Measurements from ENCODE around the gene PEDS1. TPM values are rescaled to one million over a fixed set of nuclear protein-coding genes. Genes with fewer than 3 reads are reported as not detected.

Gene PEDS1
- total RNA-seq, 1 experiment from 2014 or later, result 53.8 TPM

- Histone ChIP-seq H3K27me3 (ENCODE audit: low read length) (no peaks in the 10 kb centered on the region), H3K9ac (ENCODE audit: low read length) (no peak overlapping the region), H3K27ac (ENCODE audit: low read length) (no peak overlapping the region), H3K9me2 (replicated peaks; ENCODE audit: low read length) (no peaks in the 10 kb centered on the region), H3K4me3 (ENCODE audit: low read length) (no peak overlapping the region), H3K9me3 (ENCODE audit: low read length) (no peaks in the 10 kb centered on the region), H3K36me3 (ENCODE audit: low read depth, low read length) (peaks cover 40% of the 10 kb centered on the region), H3F3A (ENCODE audit: low read length, unreplicated experiment) (no peaks in the 10 kb centered on the region), H3K4me1 (ENCODE audit: insufficient read depth, low read length) (peaks cover 15% of the 10 kb centered on the region), H3K4me2 (ENCODE audit: low read length) (no peak overlapping the region), H4K20me1 (ENCODE audit: low read length) (no peaks in the 10 kb centered on the region), H2AFZ (ENCODE audit: low read length) (no peak overlapping the region), H3K79me2 (ENCODE audit: low read length) (no peaks in the 10 kb centered on the region)
- ChIA-PET CTCF (interaction anchor here (0.6 to 1.6 kb wide), 5 partner anchors 12 to 57 kb away, joined by 3 to 21 read pairs (median 7); no protein-coding TSS in a partner anchor), POLR2A (ENCODE audit: unreplicated experiment) (interaction anchor here (0.5 kb wide), 1 partner anchor 293 kb away, joined by 4 read pairs; no protein-coding TSS in a partner anchor)
- no TSS peak for BruUV-seq (replicated peaks)
- peak; percentile 59 for DNase-seq
- ATAC-seq, result peak; percentile 65
- TF ChIP-seq EZH2 (IDR thresholded peaks at IDR 0.05; ENCODE audit: low read length, unreplicated experiment) (no peak), EZH2phosphoT487 (IDR thresholded peaks at IDR 0.05; ENCODE audit: borderline replicate concordance, low read length) (no peak)
- TF ChIP-seq, protein P1, sequence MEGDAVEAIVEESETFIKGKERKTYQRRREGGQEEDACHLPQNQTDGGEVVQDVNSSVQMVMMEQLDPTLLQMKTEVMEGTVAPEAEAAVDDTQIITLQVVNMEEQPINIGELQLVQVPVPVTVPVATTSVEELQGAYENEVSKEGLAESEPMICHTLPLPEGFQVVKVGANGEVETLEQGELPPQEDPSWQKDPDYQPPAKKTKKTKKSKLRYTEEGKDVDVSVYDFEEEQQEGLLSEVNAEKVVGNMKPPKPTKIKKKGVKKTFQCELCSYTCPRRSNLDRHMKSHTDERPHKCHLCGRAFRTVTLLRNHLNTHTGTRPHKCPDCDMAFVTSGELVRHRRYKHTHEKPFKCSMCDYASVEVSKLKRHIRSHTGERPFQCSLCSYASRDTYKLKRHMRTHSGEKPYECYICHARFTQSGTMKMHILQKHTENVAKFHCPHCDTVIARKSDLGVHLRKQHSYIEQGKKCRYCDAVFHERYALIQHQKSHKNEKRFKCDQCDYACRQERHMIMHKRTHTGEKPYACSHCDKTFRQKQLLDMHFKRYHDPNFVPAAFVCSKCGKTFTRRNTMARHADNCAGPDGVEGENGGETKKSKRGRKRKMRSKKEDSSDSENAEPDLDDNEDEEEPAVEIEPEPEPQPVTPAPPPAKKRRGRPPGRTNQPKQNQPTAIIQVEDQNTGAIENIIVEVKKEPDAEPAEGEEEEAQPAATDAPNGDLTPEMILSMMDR (conservative IDR thresholded peaks at IDR 0.05; ENCODE audit: low read depth, low read length), result no peak
- intact Hi-C loops (cut with micrococcal nuclease), result loop anchor here (1.0 kb wide), 2 partner anchors 29 to 47 kb away; no protein-coding TSS in a partner anchor
Observed at GRCh38 chr20:50121858-50122271, 31.7 kb downstream of the PEDS1 start.

DNA sequence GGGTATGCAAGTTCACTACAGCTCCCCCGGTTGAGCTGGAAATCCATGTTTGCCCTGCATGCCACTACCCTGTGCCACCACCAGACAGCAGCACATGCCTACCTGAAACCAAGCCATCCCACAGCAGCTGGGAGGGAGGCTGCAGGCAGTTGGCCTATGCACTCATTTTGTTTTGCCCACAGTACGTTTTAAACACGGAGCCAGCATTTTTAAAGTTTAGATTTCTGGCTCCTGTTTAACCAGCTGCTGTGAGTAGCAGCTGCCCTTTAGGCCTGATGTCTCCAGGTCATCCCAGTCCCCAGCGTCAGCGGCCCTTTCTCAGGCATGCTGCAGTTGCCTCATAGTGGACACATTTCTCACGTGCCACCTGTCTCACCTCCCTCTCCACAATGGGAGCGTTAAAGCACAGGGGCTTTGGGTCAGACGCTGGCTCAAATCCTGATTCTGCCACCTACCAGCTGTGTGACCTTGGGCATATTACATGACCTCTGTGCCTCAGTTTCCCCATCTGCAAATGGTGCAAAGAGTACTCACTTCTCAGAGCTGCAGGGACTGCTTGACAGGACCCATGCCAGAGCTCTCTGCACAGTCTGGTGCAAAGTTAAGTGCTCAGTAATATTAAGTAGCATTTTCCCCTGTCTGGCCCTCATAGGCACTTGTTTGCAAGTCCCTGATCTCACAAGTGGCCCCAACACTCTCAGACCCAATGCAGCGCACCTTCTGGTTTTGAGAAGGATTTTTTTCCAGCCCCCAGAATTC is 32.4 kb downstream of the PEDS1 start:
- TSS peak; percentile 10 for BruUV-seq (replicated peaks)
- no peaks in the 10 kb centered on the region for H3K9me3 ChIP-seq (ENCODE audit: low read length)
- no peaks in the 10 kb centered on the region for H3K9me2 ChIP-seq (replicated peaks; ENCODE audit: low read length)
- intact Hi-C loops (cut with micrococcal nuclease), result loop anchor here (1.0 kb wide), 2 partner anchors 30 to 48 kb away; no protein-coding TSS in a partner anchor
- no peak overlapping the region for H3K9ac ChIP-seq (ENCODE audit: low read length)
- no peak for TF ChIP-seq EZH2 (IDR thresholded peaks at IDR 0.05; ENCODE audit: low read length, unreplicated experiment)
- TF ChIP-seq, protein P1 (conservative IDR thresholded peaks at IDR 0.05; ENCODE audit: low read depth, low read length), result peak; percentile 98
- no peak for TF ChIP-seq EZH2phosphoT487 (IDR thresholded peaks at IDR 0.05; ENCODE audit: borderline replicate concordance, low read length)
- no peaks in the 10 kb centered on the region for H3F3A ChIP-seq (ENCODE audit: low read length, unreplicated experiment)
- DNase-seq (peak; percentile 87), ATAC-seq (peak; percentile 82)
- ChIA-PET POLR2A (ENCODE audit: unreplicated experiment) (no interaction called here), CTCF (interaction anchor here (0.6 to 1.9 kb wide), 12 partner anchors 23 to 343 kb away, joined by 3 to 26 read pairs (median 6); partner anchors contain the start of gene PEDS1)
- peak overlapping the region; percentile 11; the same call in 1 of the 2 replicates for H2AFZ ChIP-seq (ENCODE audit: low read length)
- H3K79me2 ChIP-seq (ENCODE audit: low read length), result no peaks in the 10 kb centered on the region
- no peaks in the 10 kb centered on the region for H4K20me1 ChIP-seq (ENCODE audit: low read length)
- no peaks in the 10 kb centered on the region for H3K27me3 ChIP-seq (ENCODE audit: low read length)
- H3K36me3 ChIP-seq (ENCODE audit: low read depth, low read length), result peaks cover 32% of the 10 kb centered on the region
- H3K4me3 ChIP-seq (ENCODE audit: low read length), result no peak overlapping the region
- H3K4me2 ChIP-seq (ENCODE audit: low read length), result peak overlapping the region; percentile 43
- no peak overlapping the region for H3K27ac ChIP-seq (ENCODE audit: low read length)
- H3K4me1 ChIP-seq (ENCODE audit: insufficient read depth, low read length), result peaks cover 14% of the 10 kb centered on the region

DNA sequence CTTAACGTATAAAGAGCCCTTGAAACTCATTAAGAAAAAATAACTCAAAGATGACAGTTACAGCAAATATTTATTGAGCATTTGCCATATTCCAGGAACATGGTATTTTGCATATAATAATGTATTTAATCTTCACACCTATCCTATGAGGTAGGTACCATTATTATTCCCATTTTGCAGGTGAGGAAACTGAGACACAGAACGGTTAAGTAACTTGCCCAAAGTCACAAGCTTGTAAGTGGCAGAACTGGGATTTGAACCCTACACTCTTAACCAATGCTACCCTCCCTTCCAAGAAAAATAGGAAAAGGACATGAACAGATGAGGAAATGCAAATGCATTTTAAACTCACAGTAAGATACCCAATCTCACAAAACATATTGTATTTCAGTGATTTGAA is 35.3 kb downstream of the PEDS1 start:
- no peaks in the 10 kb centered on the region for H3F3A ChIP-seq (ENCODE audit: low read length, unreplicated experiment)
- ChIA-PET POLR2A (ENCODE audit: unreplicated experiment) (no interaction called here), CTCF (no interaction called here)
- H3K9me3 ChIP-seq (ENCODE audit: low read length), result no peaks in the 10 kb centered on the region
- H3K36me3 ChIP-seq (ENCODE audit: low read depth, low read length), result peaks cover 8% of the 10 kb centered on the region
- H3K9ac ChIP-seq (ENCODE audit: low read length), result no peak overlapping the region
- peaks cover 29% of the 10 kb centered on the region for H3K4me1 ChIP-seq (ENCODE audit: insufficient read depth, low read length)
- no peak for ATAC-seq
- intact Hi-C loops (cut with micrococcal nuclease), result loop anchor here (10.0 kb wide), 1 partner anchor 617 kb away; the partner anchor contains the start of gene PARD6B
- no peak for DNase-seq
- H4K20me1 ChIP-seq (ENCODE audit: low read length), result no peaks in the 10 kb centered on the region
- no peak overlapping the region for H2AFZ ChIP-seq (ENCODE audit: low read length)
- no peak overlapping the region for H3K4me2 ChIP-seq (ENCODE audit: low read length)
- no peak for TF ChIP-seq EZH2phosphoT487 (IDR thresholded peaks at IDR 0.05; ENCODE audit: borderline replicate concordance, low read length)
- TF ChIP-seq, protein P1 (conservative IDR thresholded peaks at IDR 0.05; ENCODE audit: low read depth, low read length), result no peak
- no peak for TF ChIP-seq EZH2 (IDR thresholded peaks at IDR 0.05; ENCODE audit: low read length, unreplicated experiment)
- no peaks in the 10 kb centered on the region for H3K9me2 ChIP-seq (replicated peaks; ENCODE audit: low read length)
- no peak overlapping the region for H3K4me3 ChIP-seq (ENCODE audit: low read length)
- H3K27ac ChIP-seq (ENCODE audit: low read length), result no peak overlapping the region
- BruUV-seq (replicated peaks), result no TSS peak
- no peaks in the 10 kb centered on the region for H3K27me3 ChIP-seq (ENCODE audit: low read length)
- peaks cover 20% of the 10 kb centered on the region for H3K79me2 ChIP-seq (ENCODE audit: low read length)
